HL-60 (cell line): ENCODE measurements around the gene AAK1.

Experiments
- POLR2AphosphoS5 ChIP-seq: IDR thresholded peaks from 2 replicates; pipeline ENCODE4 v1.6.1; 2012; ENCODE audit warnings: low read depth
- TF ChIP-seq, protein P1 (sequence below): IDR thresholded peaks from one replicate; pipeline ENCODE4 v1.5.1; 2011; ENCODE audit warnings: low read length, control low read depth, inconsistent platforms; ENCODE audit not compliant: insufficient read depth

DNA sequence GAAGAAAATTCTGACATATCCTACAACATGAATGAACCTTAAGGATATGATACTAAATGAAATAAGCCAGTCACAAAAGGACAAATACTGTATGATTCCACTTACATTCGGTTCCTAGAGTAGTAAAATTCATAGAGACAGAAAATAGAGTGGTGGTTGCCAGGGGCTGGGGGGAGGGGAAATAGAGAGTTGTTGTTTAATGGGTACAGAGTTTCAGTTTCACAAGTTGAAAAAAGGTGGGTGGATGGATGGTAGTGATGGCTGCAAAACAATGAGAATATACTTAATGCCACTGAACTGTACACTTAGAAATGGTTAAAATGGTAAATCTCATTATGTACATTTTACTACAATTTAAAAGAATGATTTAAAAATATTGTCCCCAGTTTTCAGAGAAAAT, 153.1 kb downstream of the AAK1 start:
- TF ChIP-seq, protein P1, sequence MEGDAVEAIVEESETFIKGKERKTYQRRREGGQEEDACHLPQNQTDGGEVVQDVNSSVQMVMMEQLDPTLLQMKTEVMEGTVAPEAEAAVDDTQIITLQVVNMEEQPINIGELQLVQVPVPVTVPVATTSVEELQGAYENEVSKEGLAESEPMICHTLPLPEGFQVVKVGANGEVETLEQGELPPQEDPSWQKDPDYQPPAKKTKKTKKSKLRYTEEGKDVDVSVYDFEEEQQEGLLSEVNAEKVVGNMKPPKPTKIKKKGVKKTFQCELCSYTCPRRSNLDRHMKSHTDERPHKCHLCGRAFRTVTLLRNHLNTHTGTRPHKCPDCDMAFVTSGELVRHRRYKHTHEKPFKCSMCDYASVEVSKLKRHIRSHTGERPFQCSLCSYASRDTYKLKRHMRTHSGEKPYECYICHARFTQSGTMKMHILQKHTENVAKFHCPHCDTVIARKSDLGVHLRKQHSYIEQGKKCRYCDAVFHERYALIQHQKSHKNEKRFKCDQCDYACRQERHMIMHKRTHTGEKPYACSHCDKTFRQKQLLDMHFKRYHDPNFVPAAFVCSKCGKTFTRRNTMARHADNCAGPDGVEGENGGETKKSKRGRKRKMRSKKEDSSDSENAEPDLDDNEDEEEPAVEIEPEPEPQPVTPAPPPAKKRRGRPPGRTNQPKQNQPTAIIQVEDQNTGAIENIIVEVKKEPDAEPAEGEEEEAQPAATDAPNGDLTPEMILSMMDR = no peak
- no peak for TF ChIP-seq POLR2AphosphoS5
